Type B pancreatic cell (in vitro differentiated cells): ENCODE results near the gene ANKRD31. TPM values are rescaled to one million over a fixed set of nuclear protein-coding genes. Genes with fewer than 3 reads are reported as not detected.
"Not testable (repeated sequence)": the region's sequence is repeated elsewhere in the genome, so short reads cannot be mapped to it uniquely, and the experiment has no call there.

Source experiments
- DNase-seq: peaks from one replicate; pipeline ENCODE4 v3.0.0; 2021; ENCODE audit warnings: mixed read lengths; ENCODE audit not compliant: unreplicated experiment; ENCODE audit errors: extremely low spot score
- H3K27ac Mint-ChIP-seq: 2 replicates; pipeline ENCODE4 v1.8.0; 2021; ENCODE audit warnings: mild to moderate bottlenecking, mixed read lengths
- H3K27me3 Mint-ChIP-seq: 2 replicates; pipeline ENCODE4 v1.8.0; 2021; ENCODE audit warnings: mixed read lengths
- H3K36me3 Mint-ChIP-seq: 2 replicates; pipeline ENCODE4 v1.8.0; 2021; ENCODE audit warnings: mixed read lengths
- H3K4me1 Mint-ChIP-seq: one replicate; pipeline ENCODE4 v1.8.0; 2021; ENCODE audit warnings: mixed read lengths; ENCODE audit not compliant: unreplicated experiment
- H3K4me3 Mint-ChIP-seq: 2 replicates; pipeline ENCODE4 v1.8.0; 2021; ENCODE audit warnings: mild to moderate bottlenecking, mixed read lengths
- H3K9me3 Mint-ChIP-seq: 2 replicates; pipeline ENCODE4 v1.8.0; 2021; ENCODE audit warnings: mixed read lengths
- total RNA-seq: library from RNA; stranded (reverse); gene quantifications from 2 replicates; pipeline ENCODE4 v1.2.1, GENCODE V29; 2021; ENCODE audit warnings: low replicate concordance
- TF ChIP-seq, protein P1 (sequence below): fragments of 200-600 bp; sonication (generic); conservative IDR thresholded peaks from 2 replicates; pipeline ENCODE4 v1.5.0; 2021; ENCODE audit warnings: antibody characterized with exemption, mild to moderate bottlenecking

Gene ANKRD31
- total RNA-seq, 1 donor from 2014 or later, result 0.34 TPM

DNA sequence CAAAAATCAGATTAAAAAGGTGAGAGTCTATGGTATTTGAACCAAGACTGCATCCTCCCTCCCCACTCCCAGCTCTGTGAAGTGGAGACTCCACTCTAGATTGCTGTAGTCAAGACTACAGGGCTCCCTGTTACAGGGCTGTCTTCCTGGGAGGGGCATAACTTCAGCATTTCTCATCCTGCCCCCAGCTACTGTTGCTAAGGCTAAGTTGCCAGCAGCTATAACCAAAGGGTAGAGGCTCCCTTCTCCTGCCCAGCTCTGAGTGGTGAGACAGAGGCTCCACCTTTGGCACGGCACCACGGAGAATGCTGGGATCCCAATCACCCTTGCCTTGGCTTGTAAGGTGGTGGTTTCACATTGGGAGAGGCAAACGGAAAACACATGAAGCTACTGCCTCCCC lies 145.1 kb downstream of the ANKRD31 start:
- DNase-seq, result no peak
- H3K36me3 Mint-ChIP-seq, result no peaks in the 10 kb centered on the region
- no peak overlapping the region for H3K4me3 Mint-ChIP-seq
- H3K4me1 Mint-ChIP-seq, result peaks cover 5% of the 10 kb centered on the region
- H3K9me3 Mint-ChIP-seq, result no peaks in the 10 kb centered on the region
- no peak overlapping the region for H3K27ac Mint-ChIP-seq
- H3K27me3 Mint-ChIP-seq, result no peaks in the 10 kb centered on the region
- TF ChIP-seq, protein P1, sequence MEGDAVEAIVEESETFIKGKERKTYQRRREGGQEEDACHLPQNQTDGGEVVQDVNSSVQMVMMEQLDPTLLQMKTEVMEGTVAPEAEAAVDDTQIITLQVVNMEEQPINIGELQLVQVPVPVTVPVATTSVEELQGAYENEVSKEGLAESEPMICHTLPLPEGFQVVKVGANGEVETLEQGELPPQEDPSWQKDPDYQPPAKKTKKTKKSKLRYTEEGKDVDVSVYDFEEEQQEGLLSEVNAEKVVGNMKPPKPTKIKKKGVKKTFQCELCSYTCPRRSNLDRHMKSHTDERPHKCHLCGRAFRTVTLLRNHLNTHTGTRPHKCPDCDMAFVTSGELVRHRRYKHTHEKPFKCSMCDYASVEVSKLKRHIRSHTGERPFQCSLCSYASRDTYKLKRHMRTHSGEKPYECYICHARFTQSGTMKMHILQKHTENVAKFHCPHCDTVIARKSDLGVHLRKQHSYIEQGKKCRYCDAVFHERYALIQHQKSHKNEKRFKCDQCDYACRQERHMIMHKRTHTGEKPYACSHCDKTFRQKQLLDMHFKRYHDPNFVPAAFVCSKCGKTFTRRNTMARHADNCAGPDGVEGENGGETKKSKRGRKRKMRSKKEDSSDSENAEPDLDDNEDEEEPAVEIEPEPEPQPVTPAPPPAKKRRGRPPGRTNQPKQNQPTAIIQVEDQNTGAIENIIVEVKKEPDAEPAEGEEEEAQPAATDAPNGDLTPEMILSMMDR, result no peak

- no peak overlapping the region for H3K27ac Mint-ChIP-seq
- H3K9me3 Mint-ChIP-seq, result no peaks in the 10 kb centered on the region
- H3K4me3 Mint-ChIP-seq, result no peak overlapping the region
- peaks cover 5% of the 10 kb centered on the region for H3K4me1 Mint-ChIP-seq
- H3K27me3 Mint-ChIP-seq, result no peaks in the 10 kb centered on the region
- no peaks in the 10 kb centered on the region for H3K36me3 Mint-ChIP-seq
- DNase-seq, result no peak
- TF ChIP-seq, protein P1, result no peak
These were observed 147.0 kb downstream of the ANKRD31 start for GRCh38 chr5:75089662-75090061.

DNA sequence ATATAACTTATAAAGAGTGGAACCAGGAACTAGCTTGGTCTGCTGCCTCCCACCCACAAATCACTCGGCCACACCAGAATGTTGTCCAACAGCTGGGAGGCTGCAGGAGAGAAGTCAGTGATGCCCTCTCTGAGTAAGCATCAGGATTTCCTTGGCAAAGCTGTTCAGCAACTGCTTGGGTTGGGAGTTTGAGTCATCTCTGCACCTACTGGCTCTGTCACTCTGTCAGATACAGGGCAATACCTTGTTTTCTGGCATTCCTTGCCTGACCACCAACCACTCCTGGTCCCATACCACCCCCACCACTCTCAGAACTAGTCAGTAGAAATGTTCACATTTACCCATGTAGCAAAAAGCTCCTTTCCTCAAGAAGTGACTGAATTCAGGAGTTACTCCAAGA lies 147.5 kb downstream of the ANKRD31 start:
- no peak overlapping the region for H3K27ac Mint-ChIP-seq
- DNase-seq, result no peak
- TF ChIP-seq, protein P1, result no peak
- H3K9me3 Mint-ChIP-seq, result no peaks in the 10 kb centered on the region
- H3K27me3 Mint-ChIP-seq, result no peaks in the 10 kb centered on the region
- no peaks in the 10 kb centered on the region for H3K36me3 Mint-ChIP-seq
- peaks cover 5% of the 10 kb centered on the region for H3K4me1 Mint-ChIP-seq
- no peak overlapping the region for H3K4me3 Mint-ChIP-seq

DNA sequence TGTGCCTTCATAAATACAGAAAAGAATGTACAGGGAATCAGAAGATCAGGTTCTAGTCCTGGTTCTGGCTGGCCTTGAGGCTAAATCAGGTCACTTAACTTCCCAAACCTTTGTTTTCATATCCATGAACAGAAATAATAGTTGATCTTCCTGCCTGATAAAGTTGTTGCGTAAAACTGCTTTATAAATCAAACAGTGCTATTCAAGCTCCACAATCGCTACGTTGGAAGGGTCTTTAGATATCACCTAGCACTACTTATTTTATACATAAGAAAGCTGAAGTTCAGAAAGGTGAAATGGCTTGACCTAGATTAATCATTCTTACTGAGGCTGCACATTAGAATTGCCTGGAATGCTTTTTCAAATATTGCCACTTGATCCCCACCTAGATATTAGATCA lies 148.0 kb downstream of the ANKRD31 start:
- TF ChIP-seq, protein P1, result no peak
- no peaks in the 10 kb centered on the region for H3K27me3 Mint-ChIP-seq
- H3K27ac Mint-ChIP-seq, result no peak overlapping the region
- DNase-seq, result no peak
- no peaks in the 10 kb centered on the region for H3K36me3 Mint-ChIP-seq
- H3K9me3 Mint-ChIP-seq, result no peaks in the 10 kb centered on the region
- H3K4me3 Mint-ChIP-seq, result no peak overlapping the region
- H3K4me1 Mint-ChIP-seq, result peaks cover 5% of the 10 kb centered on the region

GRCh38 chr5:75081510-75081909 lies 155.2 kb downstream of the ANKRD31 start:
- H3K36me3 Mint-ChIP-seq, result no peaks in the 10 kb centered on the region
- DNase-seq, result no peak
- H3K4me3 Mint-ChIP-seq, result no peak overlapping the region
- H3K4me1 Mint-ChIP-seq, result no peaks in the 10 kb centered on the region
- TF ChIP-seq, protein P1, result no peak
- H3K27ac Mint-ChIP-seq, result no peak overlapping the region
- no peaks in the 10 kb centered on the region for H3K27me3 Mint-ChIP-seq
- no peaks in the 10 kb centered on the region for H3K9me3 Mint-ChIP-seq

- H3K27me3 Mint-ChIP-seq, H3K9me3 Mint-ChIP-seq, H3K4me1 Mint-ChIP-seq, H3K27ac Mint-ChIP-seq, H3K4me3 Mint-ChIP-seq, H3K36me3 Mint-ChIP-seq, DNase-seq: not testable (repeated sequence)
These were observed 157.3 kb downstream of the ANKRD31 start for GRCh38 chr5:75079346-75079745.
